ENCODE measurements around the gene MDFIC2.

The MDFIC2 gene

DNA sequence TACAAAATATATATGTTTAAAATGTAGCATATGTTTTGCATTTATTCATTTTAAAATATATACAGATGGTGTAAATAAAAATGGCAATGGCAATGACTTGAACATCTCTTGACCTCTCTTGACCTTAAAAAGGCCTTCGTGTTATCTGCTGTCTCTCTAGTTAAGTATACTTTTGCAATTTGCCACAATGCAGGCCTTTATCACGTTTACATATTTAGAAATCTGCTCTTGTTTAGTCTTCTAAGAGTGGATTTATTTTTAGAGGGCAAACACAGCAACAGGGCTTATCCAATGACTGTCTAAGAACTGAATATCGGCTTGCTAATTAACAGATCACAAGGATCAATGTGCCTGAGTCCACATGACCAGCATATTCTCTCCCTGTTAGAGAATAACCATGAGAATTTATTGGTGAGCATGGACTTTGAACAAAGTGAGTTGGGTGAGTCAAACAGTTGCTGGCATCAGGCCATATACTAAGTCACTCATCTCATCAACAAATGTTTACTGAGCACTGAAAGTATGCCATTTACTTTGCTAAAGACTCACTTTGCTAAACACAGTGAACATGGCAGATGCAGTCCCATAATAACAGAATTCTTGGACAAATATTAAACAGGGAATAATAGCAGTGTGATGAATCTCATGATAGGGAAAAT is 48.2 kb downstream of the MDFIC2 start:
- DNase-seq (ENCODE audit: low read depth) = peak; percentile 74
- TF ChIP-seq, protein P1, sequence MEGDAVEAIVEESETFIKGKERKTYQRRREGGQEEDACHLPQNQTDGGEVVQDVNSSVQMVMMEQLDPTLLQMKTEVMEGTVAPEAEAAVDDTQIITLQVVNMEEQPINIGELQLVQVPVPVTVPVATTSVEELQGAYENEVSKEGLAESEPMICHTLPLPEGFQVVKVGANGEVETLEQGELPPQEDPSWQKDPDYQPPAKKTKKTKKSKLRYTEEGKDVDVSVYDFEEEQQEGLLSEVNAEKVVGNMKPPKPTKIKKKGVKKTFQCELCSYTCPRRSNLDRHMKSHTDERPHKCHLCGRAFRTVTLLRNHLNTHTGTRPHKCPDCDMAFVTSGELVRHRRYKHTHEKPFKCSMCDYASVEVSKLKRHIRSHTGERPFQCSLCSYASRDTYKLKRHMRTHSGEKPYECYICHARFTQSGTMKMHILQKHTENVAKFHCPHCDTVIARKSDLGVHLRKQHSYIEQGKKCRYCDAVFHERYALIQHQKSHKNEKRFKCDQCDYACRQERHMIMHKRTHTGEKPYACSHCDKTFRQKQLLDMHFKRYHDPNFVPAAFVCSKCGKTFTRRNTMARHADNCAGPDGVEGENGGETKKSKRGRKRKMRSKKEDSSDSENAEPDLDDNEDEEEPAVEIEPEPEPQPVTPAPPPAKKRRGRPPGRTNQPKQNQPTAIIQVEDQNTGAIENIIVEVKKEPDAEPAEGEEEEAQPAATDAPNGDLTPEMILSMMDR (IDR thresholded peaks at IDR 0.05; ENCODE audit: insufficient read depth, low read depth, low read length, missing control alignments) = no peak
- H3K4me3 ChIP-seq (ENCODE audit: low read length) = no peak overlapping the region

DNA sequence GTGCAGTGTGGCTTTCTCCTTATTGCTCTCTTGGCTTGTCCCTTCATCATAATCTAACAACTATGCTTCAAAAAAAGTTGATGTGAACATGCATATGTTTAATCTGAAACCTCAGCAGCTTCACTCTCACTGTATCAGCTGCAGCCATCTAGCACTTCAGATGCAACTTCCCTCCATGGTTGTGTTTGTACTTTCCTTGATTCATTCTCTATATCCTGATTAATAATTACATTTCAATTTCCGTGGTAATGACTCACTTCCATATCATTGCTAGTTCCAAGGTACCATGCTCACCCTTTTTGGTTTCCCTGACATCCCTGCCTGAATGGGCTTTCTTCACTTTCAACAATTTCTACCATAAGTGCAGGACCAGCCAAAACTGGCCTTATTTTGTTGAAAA is 51.2 kb downstream of the MDFIC2 start:
- peak; percentile 2 for DNase-seq (ENCODE audit: low read depth)
- TF ChIP-seq, protein P1 (IDR thresholded peaks at IDR 0.05; ENCODE audit: insufficient read depth, low read depth, low read length, missing control alignments) = no peak
- H3K4me3 ChIP-seq (ENCODE audit: low read length) = no peak overlapping the region

DNA sequence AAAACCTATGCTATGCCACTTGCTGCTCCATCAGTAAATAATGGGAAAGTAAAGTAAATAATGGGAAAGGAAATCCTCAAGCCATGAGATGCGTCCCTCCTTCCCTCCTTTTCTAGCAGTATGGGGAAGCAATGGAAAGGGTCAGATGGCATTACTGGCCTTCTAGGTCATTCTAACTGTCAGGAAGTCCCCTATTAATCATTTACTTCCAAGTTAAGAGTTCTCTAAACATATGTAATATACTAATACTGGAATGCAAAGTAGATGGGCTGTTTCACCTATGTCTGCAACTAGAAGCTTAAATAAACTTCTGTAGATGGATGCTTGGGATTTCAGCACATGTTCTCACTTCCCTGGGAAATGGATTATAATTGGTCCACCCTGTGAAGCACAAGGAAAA is 55.9 kb downstream of the MDFIC2 start:
- TF ChIP-seq, protein P1 (IDR thresholded peaks at IDR 0.05; ENCODE audit: insufficient read depth, low read depth, low read length, missing control alignments) = no peak
- H3K4me3 ChIP-seq (ENCODE audit: low read length) = no peak overlapping the region
- no peak for DNase-seq (ENCODE audit: low read depth)

DNA sequence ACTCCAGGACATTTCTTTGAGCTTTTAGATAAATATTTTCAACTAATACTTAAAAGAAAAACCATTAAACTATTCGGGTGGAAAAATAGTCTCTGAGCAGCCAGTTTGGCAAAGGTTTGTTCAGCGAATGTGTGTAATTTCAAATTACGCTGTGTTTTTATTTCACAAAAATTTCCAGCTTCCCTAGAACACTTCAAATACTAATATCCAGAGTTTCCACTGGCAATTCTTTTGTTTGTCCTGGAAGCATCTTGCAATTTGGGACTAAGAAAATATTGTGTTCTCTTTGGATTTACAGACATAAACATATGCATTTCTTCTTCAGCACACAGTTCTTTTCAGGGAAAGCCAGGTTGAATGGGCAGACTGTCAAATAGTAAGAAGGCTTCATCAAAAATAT is 61.9 kb downstream of the MDFIC2 start:
- no peak overlapping the region for H3K4me3 ChIP-seq (ENCODE audit: low read length)
- TF ChIP-seq, protein P1 (IDR thresholded peaks at IDR 0.05; ENCODE audit: insufficient read depth, low read depth, low read length, missing control alignments) = no peak
- DNase-seq (ENCODE audit: low read depth) = no peak

DNA sequence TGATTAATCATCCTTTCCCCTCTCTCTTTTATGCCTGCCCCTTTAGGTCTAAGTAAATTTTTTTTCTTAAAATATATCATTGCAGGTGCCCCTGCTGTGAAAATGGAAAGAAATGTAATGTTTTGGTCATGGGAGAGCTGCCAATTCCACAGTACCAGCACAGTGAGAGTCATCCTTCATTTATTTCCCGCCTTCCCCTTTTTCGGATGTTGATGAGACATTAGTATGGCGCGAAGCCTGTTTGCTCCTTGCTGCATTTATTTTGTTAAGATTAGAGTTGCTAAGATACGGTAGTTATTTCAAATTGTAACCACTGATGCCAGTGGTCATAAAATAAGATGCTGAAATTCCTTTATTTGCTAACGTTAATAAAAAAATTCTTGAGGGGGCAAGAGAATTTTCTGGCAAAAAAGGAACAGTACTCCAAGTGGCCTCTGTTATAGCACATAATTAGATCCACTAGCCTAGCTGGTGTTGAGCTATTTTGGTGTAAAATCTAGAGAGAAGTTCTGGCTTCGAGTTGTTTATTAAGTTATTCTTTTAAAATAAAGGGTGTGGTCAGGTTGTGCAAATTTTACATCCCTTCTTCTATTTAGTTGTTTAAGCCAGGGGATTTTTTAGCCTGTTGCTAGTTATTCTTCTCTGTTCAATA is 62.8 kb downstream of the MDFIC2 start:
- no peak overlapping the region for H3K4me3 ChIP-seq (ENCODE audit: low read length)
- TF ChIP-seq, protein P1 (IDR thresholded peaks at IDR 0.05; ENCODE audit: insufficient read depth, low read depth, low read length, missing control alignments) = no peak
- no peak for DNase-seq (ENCODE audit: low read depth)

DNA sequence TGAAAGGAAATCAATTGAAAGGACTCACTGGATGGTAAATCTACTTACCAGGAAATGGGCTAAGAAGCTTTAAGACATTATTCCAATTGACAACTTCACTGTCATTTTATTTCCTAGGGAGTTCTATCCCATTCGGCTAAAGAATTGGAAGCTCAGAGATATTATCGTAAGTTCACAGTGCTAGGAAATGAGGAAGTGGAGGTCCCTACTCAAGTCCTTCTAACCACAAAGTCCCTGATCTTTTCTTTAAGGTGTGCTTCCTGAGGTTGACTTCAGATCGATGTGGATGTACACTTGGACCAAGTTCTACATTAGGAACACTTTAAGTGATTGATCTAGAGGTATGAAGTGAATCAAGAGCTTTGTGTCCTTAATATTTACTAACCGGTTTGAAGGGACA is 63.6 kb downstream of the MDFIC2 start:
- TF ChIP-seq, protein P1 (IDR thresholded peaks at IDR 0.05; ENCODE audit: insufficient read depth, low read depth, low read length, missing control alignments) = no peak
- no peak overlapping the region for H3K4me3 ChIP-seq (ENCODE audit: low read length)
- DNase-seq (ENCODE audit: low read depth) = no peak

DNA sequence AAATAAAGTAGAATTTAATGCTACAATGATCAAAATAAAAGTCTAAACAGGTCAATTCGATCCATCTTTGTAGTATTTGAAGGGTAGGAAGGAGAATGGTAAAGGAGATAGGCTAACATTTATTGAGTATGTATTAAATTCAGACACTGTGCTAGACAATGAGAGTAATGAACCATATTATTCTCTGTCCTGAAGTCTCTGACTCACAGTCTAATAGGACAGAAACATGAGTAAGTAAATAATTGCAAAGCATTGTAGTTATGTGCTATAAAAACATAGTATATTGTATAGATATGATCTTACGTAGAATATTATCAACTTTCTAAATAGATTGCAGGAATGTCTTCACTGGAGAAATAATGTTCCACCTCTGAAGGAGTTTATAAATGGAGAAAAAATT is 64.5 kb downstream of the MDFIC2 start:
- H3K4me3 ChIP-seq (ENCODE audit: low read length) = no peak overlapping the region
- TF ChIP-seq, protein P1 (IDR thresholded peaks at IDR 0.05; ENCODE audit: insufficient read depth, low read depth, low read length, missing control alignments) = no peak
- no peak for DNase-seq (ENCODE audit: low read depth)

Measured in epithelial cell of esophagus (primary cell).